ENCODE data around the gene ZNF628.

The ZNF628 gene

DNA sequence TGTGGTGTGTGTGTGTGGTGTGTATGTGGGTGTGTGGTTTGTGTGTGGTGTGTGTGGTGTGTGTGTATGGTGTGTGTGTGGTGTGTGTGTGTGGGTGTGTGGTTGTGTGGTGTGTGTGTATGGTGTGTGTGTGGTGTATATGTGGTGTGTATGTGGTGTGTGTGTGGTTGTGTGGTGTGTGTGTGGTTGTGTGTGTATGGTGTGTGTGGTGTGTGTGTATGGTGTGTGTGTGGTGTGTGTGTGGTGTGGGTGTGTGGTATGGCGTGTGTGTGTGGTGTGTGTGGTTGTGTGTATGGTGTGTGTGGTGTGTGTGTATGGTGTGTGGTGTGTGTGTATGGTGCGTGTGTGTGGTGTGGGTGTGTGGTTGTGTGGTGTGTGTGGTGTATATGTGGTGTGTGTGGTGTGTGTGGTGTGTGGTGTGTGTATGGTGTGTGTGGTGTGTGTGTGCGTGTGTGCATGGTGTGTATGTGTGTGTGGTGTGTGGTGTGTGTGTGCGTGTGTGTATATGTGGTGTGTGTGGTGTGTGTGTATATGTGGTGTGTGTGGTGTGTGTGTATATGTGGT is 42.0 kb upstream of the ZNF628 start:
- Histone ChIP-seq H3K4me1 (no peaks in the 10 kb centered on the region), H3K79me2 (no peaks in the 10 kb centered on the region), H3K27me3 (ENCODE audit: control insufficient read depth, insufficient read depth, low read length) (peaks cover 12% of the 10 kb centered on the region), H3K9me3 (ENCODE audit: control insufficient read depth, low read length) (no peaks in the 10 kb centered on the region), H3K4me3 (ENCODE audit: low read depth, low read length) (no peak overlapping the region), H2AFZ (no peak overlapping the region), H3K27ac (no peak overlapping the region), H3K4me2 (ENCODE audit: low read length) (no peak overlapping the region), H3K9ac (no peak overlapping the region), H3K36me3 (ENCODE audit: control insufficient read depth, insufficient read depth, low read length) (no peaks in the 10 kb centered on the region)
- TF ChIP-seq, protein P1, sequence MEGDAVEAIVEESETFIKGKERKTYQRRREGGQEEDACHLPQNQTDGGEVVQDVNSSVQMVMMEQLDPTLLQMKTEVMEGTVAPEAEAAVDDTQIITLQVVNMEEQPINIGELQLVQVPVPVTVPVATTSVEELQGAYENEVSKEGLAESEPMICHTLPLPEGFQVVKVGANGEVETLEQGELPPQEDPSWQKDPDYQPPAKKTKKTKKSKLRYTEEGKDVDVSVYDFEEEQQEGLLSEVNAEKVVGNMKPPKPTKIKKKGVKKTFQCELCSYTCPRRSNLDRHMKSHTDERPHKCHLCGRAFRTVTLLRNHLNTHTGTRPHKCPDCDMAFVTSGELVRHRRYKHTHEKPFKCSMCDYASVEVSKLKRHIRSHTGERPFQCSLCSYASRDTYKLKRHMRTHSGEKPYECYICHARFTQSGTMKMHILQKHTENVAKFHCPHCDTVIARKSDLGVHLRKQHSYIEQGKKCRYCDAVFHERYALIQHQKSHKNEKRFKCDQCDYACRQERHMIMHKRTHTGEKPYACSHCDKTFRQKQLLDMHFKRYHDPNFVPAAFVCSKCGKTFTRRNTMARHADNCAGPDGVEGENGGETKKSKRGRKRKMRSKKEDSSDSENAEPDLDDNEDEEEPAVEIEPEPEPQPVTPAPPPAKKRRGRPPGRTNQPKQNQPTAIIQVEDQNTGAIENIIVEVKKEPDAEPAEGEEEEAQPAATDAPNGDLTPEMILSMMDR (IDR thresholded peaks at IDR 0.05), result no peak

DNA sequence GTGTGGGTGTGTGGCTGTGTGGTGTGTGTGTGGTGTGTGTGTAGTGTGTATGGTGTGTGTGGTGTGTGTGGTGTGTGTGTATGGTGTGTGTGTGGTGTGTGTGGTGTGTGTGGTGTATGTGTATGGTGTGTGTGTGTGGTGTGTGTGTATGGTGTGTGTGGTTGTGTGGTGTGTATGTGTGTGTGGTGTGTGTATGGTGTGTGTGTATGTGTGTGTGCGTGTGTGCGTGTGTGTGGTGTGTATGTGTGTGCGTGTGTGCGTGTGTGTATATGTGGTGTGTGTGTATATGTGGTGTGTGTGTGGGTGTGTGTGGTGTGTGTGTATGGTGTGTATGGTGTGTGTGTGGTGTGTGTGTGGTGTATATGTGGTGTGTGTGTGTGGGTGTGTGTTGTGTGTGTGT is 41.4 kb upstream of the ZNF628 start:
- no peak overlapping the region for H3K27ac ChIP-seq
- no peak overlapping the region for H3K4me3 ChIP-seq (ENCODE audit: low read depth, low read length)
- no peaks in the 10 kb centered on the region for H3K9me3 ChIP-seq (ENCODE audit: control insufficient read depth, low read length)
- H2AFZ ChIP-seq, result no peak overlapping the region
- H3K4me1 ChIP-seq, result no peaks in the 10 kb centered on the region
- TF ChIP-seq, protein P1 (IDR thresholded peaks at IDR 0.05), result no peak
- no peak overlapping the region for H3K4me2 ChIP-seq (ENCODE audit: low read length)
- no peaks in the 10 kb centered on the region for H3K36me3 ChIP-seq (ENCODE audit: control insufficient read depth, insufficient read depth, low read length)
- H3K79me2 ChIP-seq, result no peaks in the 10 kb centered on the region
- no peak overlapping the region for H3K9ac ChIP-seq
- H3K27me3 ChIP-seq (ENCODE audit: control insufficient read depth, insufficient read depth, low read length), result peaks cover 12% of the 10 kb centered on the region

DNA sequence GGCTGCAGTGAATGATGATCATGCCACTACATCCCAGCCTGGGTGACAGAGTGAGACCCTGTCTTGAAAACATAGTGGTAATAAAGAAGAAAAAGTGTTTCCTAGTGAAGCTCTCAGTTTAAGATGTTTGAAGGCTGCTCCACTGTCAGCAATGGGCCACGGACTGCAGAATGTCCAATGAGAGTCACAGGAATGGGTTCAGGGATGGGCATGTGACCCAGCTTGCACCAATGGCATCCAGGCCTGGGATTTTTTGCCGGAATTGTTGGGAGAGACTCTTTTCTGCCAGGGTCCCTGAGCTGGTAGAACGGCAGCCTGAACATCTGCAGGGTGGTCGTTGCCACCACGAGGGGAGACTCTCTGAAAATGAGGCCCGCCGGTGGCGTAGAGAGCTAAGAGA is 39.6 kb upstream of the ZNF628 start:
- H3K27me3 ChIP-seq (ENCODE audit: control insufficient read depth, insufficient read depth, low read length), result peaks cover 8% of the 10 kb centered on the region
- H3K27ac ChIP-seq, result no peak overlapping the region

DNA sequence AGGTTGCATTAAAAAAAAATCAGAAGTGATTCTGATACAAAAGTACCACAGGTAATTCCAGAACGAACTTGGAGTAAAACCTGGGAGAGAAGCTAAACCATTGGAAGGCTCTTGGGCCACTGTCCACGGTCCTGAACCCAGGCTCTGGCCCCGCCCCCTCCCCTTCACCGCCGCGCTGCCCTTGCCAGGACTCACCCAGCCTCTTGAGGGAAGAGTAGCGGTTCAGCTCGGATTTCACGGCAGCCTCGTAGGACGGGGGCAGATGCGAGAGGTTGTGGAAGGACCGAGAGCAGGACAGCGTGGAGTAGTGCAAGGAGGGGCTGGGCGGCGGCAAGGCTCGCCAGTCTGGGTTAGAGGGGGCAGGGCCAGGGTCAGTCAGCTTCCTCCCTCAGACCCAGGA is 39.0 kb upstream of the ZNF628 start:
- no peaks in the 10 kb centered on the region for H3K9me3 ChIP-seq (ENCODE audit: control insufficient read depth, low read length)
- H3K79me2 ChIP-seq, result no peaks in the 10 kb centered on the region
- H3K4me1 ChIP-seq, result no peaks in the 10 kb centered on the region
- H3K4me3 ChIP-seq (ENCODE audit: low read depth, low read length), result no peak overlapping the region
- H3K36me3 ChIP-seq (ENCODE audit: control insufficient read depth, insufficient read depth, low read length), result no peaks in the 10 kb centered on the region
- no peak overlapping the region for H3K9ac ChIP-seq
- H3K27ac ChIP-seq, result no peak overlapping the region
- peaks cover 4% of the 10 kb centered on the region for H3K27me3 ChIP-seq (ENCODE audit: control insufficient read depth, insufficient read depth, low read length)
- H2AFZ ChIP-seq, result no peak overlapping the region
- TF ChIP-seq, protein P1 (IDR thresholded peaks at IDR 0.05), result no peak
- no peak overlapping the region for H3K4me2 ChIP-seq (ENCODE audit: low read length)

More for the DNA sequence above, 39.6 kb upstream of the ZNF628 start:
- Histone ChIP-seq H3K9me3 (ENCODE audit: control insufficient read depth, low read length) (no peaks in the 10 kb centered on the region), H3K4me3 (ENCODE audit: low read depth, low read length) (no peak overlapping the region), H2AFZ (no peak overlapping the region), H3K36me3 (ENCODE audit: control insufficient read depth, insufficient read depth, low read length) (no peaks in the 10 kb centered on the region), H3K9ac (no peak overlapping the region), H3K4me2 (ENCODE audit: low read length) (no peak overlapping the region), H3K79me2 (no peaks in the 10 kb centered on the region), H3K4me1 (no peaks in the 10 kb centered on the region)
- TF ChIP-seq, protein P1 (IDR thresholded peaks at IDR 0.05), result no peak

DNA sequence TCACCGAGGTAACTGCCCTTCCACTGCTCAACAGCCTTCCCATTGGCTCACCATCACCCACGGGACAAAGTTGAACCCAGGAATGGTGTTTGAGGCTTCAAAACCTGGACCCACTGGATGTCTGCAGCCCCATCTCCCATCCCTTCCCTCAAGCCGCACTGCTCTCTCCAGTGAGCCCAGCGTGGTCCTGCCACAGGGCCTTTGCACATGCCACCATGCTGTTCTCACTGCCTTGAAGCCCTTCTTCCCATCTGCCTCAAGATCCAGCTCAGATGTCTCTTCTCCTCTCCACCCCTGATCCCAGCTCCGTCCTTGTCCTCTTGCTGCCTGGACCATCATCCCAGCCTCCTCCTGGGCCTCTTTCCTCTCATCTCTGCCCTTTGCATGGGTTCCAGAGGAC is 37.4 kb upstream of the ZNF628 start:
- H3K79me2 ChIP-seq, result no peaks in the 10 kb centered on the region
- TF ChIP-seq, protein P1 (IDR thresholded peaks at IDR 0.05), result no peak
- H3K4me3 ChIP-seq (ENCODE audit: low read depth, low read length), result no peak overlapping the region
- no peaks in the 10 kb centered on the region for H3K4me1 ChIP-seq
- no peak overlapping the region for H3K9ac ChIP-seq
- no peaks in the 10 kb centered on the region for H3K9me3 ChIP-seq (ENCODE audit: control insufficient read depth, low read length)
- no peaks in the 10 kb centered on the region for H3K36me3 ChIP-seq (ENCODE audit: control insufficient read depth, insufficient read depth, low read length)
- peaks cover 4% of the 10 kb centered on the region for H3K27me3 ChIP-seq (ENCODE audit: control insufficient read depth, insufficient read depth, low read length)
- H3K4me2 ChIP-seq (ENCODE audit: low read length), result no peak overlapping the region
- H2AFZ ChIP-seq, result no peak overlapping the region
- H3K27ac ChIP-seq, result no peak overlapping the region
